SU-DHL-6 (cell line): Measurements from ENCODE around the gene BHLHE23.
"Not testable (repeated sequence)": the region's sequence is repeated elsewhere in the genome, so short reads cannot be mapped to it uniquely, and the experiment has no call there.

Experiments
- H2AFZ ChIP-seq: fragments of 200-600 bp; sonication (generic); 2 replicates; pipeline ENCODE4 v1.6.1; 2014; ENCODE audit warnings: low read depth, mild to moderate bottlenecking, moderate library complexity, mixed read lengths, antibody characterized with exemption, low read length; ENCODE audit not compliant: severe bottlenecking
- H3F3A ChIP-seq: fragments of 200-600 bp; shearing (Covaris generic); 2 replicates; pipeline ENCODE4 v1.6.0; 2016; ENCODE audit warnings: antibody characterized with exemption, mild to moderate bottlenecking; ENCODE audit not compliant: insufficient read depth
- H3K27ac ChIP-seq: fragments of 200-600 bp; sonication (generic); 2 replicates; pipeline ENCODE4 v1.5.1; 2016; ENCODE audit warnings: low read depth, mild to moderate bottlenecking, low read length, moderate library complexity, mixed read lengths
- H3K27me3 ChIP-seq: fragments of 200-600 bp; sonication (generic), shearing (Covaris generic); 2 replicates; pipeline ENCODE4 v1.6.0; 2014; ENCODE audit warnings: mild to moderate bottlenecking, low read length
- H3K36me3 ChIP-seq: fragments of 200-600 bp; sonication (generic); 2 replicates; pipeline ENCODE4 v1.6.1; 2014; ENCODE audit warnings: mild to moderate bottlenecking, low read length, mixed read lengths
- H3K4me2 ChIP-seq: fragments of 300-600, 200-600 bp; shearing (Covaris generic), sonication (generic); 2 replicates; pipeline ENCODE4 v1.6.0; 2014; ENCODE audit warnings: low read length, low read depth, mild to moderate bottlenecking; ENCODE audit not compliant: poor library complexity, severe bottlenecking
- H3K4me3 ChIP-seq: fragments of 200-600 bp; sonication (generic); 2 replicates; pipeline ENCODE4 v1.5.1; 2014; ENCODE audit warnings: antibody characterized with exemption, low read length, mild to moderate bottlenecking, mixed read lengths; ENCODE audit not compliant: insufficient read depth, poor library complexity, severe bottlenecking
- H3K79me2 ChIP-seq: fragments of 200-600 bp; sonication (generic); 2 replicates; pipeline ENCODE4 v1.6.1; 2014; ENCODE audit warnings: mild to moderate bottlenecking, low read length, moderate library complexity; ENCODE audit not compliant: insufficient read depth
- H3K9ac ChIP-seq: fragments of 200-600 bp; sonication (generic); 2 replicates; pipeline ENCODE4 v1.7.0; 2014; ENCODE audit warnings: mild to moderate bottlenecking, low read length
- H3K9me2 ChIP-seq: fragments of 200-600 bp; sonication (generic); replicated peaks from 2 replicates; pipeline ENCODE4 v1.6.1; 2014; ENCODE audit warnings: low read length; ENCODE audit not compliant: insufficient read depth
- H3K9me3 ChIP-seq: fragments of 200-600 bp; sonication (generic); 2 replicates; pipeline ENCODE4 v1.6.1; 2014; ENCODE audit warnings: low read length, mixed read lengths; ENCODE audit not compliant: insufficient read depth
- H4K20me1 ChIP-seq: fragments of 200-600 bp; sonication (generic); 2 replicates; pipeline ENCODE4 v1.6.1; 2014; ENCODE audit warnings: low read depth, mild to moderate bottlenecking, antibody characterized with exemption, low read length, moderate library complexity, mixed read lengths
- CTCF ChIP-seq: fragments of 200-600 bp; sonication (generic); IDR thresholded peaks from one replicate; pipeline ENCODE4 v1.5.1; 2017; ENCODE audit warnings: antibody characterized with exemption, mild to moderate bottlenecking, low read length, moderate library complexity; ENCODE audit not compliant: insufficient read depth, poor library complexity, severe bottlenecking
- EZH2phosphoT487 ChIP-seq: fragments of 200-600 bp; sonication (generic), shearing (Covaris generic); conservative IDR thresholded peaks from 2 replicates; pipeline ENCODE4 v1.6.1; 2018; ENCODE audit warnings: mild to moderate bottlenecking, antibody characterized with exemption, low read length, moderate library complexity, mixed read lengths

BHLHE23 gene

GRCh38 chr20:62962221-62962879 lies 44.4 kb downstream of the BHLHE23 start:
- Histone ChIP-seq H3K9me2 (no peaks in the 10 kb centered on the region), H3F3A (no peaks in the 10 kb centered on the region), H3K79me2 (no peaks in the 10 kb centered on the region), H3K27me3 (no peaks in the 10 kb centered on the region), H2AFZ (no peak overlapping the region), H4K20me1 (no peaks in the 10 kb centered on the region), H3K9ac (no peak overlapping the region), H3K36me3 (no peaks in the 10 kb centered on the region), H3K9me3 (no peaks in the 10 kb centered on the region), H3K4me3 (no peak overlapping the region), H3K27ac (no peak overlapping the region), H3K4me2 (no peak overlapping the region)
- TF ChIP-seq CTCF, result no peak
- no peak for TF ChIP-seq EZH2phosphoT487

GRCh38 chr20:62961799-62962198 lies 45.0 kb downstream of the BHLHE23 start:
- no peak overlapping the region for H2AFZ ChIP-seq
- H3K79me2 ChIP-seq, result no peaks in the 10 kb centered on the region
- TF ChIP-seq EZH2phosphoT487 (no peak), CTCF (no peak)
- H4K20me1 ChIP-seq, result no peaks in the 10 kb centered on the region
- no peaks in the 10 kb centered on the region for H3K27me3 ChIP-seq
- H3K4me3 ChIP-seq, result no peak overlapping the region
- no peak overlapping the region for H3K9ac ChIP-seq
- H3K4me2 ChIP-seq, result no peak overlapping the region
- H3K9me3 ChIP-seq, result no peaks in the 10 kb centered on the region
- no peaks in the 10 kb centered on the region for H3K36me3 ChIP-seq
- H3F3A ChIP-seq, result no peaks in the 10 kb centered on the region
- H3K9me2 ChIP-seq, result no peaks in the 10 kb centered on the region
- H3K27ac ChIP-seq, result no peak overlapping the region

- Histone ChIP-seq H4K20me1 (no peaks in the 10 kb centered on the region), H3F3A (no peaks in the 10 kb centered on the region), H3K36me3 (no peaks in the 10 kb centered on the region), H3K9me3 (no peaks in the 10 kb centered on the region), H3K4me3 (no peak overlapping the region), H3K9me2 (no peaks in the 10 kb centered on the region), H3K27me3 (no peaks in the 10 kb centered on the region), H2AFZ (no peak overlapping the region), H3K4me2 (no peak overlapping the region), H3K9ac (no peak overlapping the region), H3K27ac (no peak overlapping the region), H3K79me2 (no peaks in the 10 kb centered on the region)
- no peak for TF ChIP-seq EZH2phosphoT487
- TF ChIP-seq CTCF, result no peak
These were observed 45.4 kb downstream of the BHLHE23 start for GRCh38 chr20:62961310-62961783.

- not testable (repeated sequence) for H3K9me3 ChIP-seq, H3K27ac ChIP-seq, H3K4me3 ChIP-seq, H3K36me3 ChIP-seq, H3K9ac ChIP-seq, H2AFZ ChIP-seq, H3K79me2 ChIP-seq, H3K4me2 ChIP-seq, H3K27me3 ChIP-seq, H3K9me2 ChIP-seq, H4K20me1 ChIP-seq, H3F3A ChIP-seq
These were observed 46.1 kb downstream of the BHLHE23 start for GRCh38 chr20:62960446-62961309.
